Measurements from ENCODE around the gene GPR132. TPM values are rescaled to one million over a fixed set of nuclear protein-coding genes. Genes with fewer than 3 reads are reported as not detected.

GPR132 gene
- total RNA-seq, 2 experiments from 2014 or later: 64.4 to 66.7 TPM

DNA sequence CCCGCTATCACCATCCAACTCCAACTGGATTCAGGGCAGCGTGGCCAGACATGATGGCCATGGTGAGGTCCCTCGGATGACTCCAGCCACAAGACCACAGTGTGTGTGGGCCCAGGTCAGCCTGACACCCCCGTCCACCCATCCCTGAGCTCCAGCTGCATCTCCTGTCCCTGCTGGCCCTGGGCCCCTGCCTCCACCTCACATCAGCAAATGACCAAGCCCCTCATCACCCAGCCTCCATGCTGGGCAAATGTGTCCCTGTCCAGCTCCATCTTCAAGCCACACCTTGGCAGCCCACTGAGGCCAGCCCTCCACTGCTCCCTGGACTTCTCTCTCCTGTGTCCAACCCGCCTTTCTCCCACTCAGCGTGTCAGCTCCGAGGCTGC is 3.2 kb downstream of the GPR132 start:
- ChIA-PET POLR2A (interaction anchor here (0.5 to 7.3 kb wide), 5 partner anchors 9 to 41 kb away, joined by 3 to 62 read pairs (median 7); partner anchors contain the start of gene CDCA4), CTCF (interaction anchor here (6.0 to 9.9 kb wide), 3 partner anchors 17 to 28 kb away, joined by 44 to 75 read pairs (median 49); no protein-coding TSS in a partner anchor)
- peak overlapping the region; percentile 86 to 95 for H3K27ac ChIP-seq (ENCODE audit: low read depth in 1 of 2, low read length in 2 of 2)
- H3K27ac Mint-ChIP-seq: peak overlapping the region; percentile 91
- H3K36me3 Mint-ChIP-seq (ENCODE audit: low read depth): peaks cover 36% of the 10 kb centered on the region
- DNase-seq (peak in 1 of 14 experiments; percentile 6), ATAC-seq (ENCODE audit: poor library complexity) (no peak)
- H3K9me3 ChIP-seq (ENCODE audit: control insufficient read depth in 1 of 2, insufficient read depth in 1 of 2, low read length in 2 of 2): no peaks in the 10 kb centered on the region
- peaks cover 69% of the 10 kb centered on the region for H3K4me1 Mint-ChIP-seq (ENCODE audit: low read depth)
- no peaks in the 10 kb centered on the region for H3K27me3 ChIP-seq (ENCODE audit: control insufficient read depth in 1 of 2, insufficient read depth in 2 of 2, low read length in 2 of 2)
- TF ChIP-seq CTCF (IDR thresholded peaks at IDR 0.05): no peak
- H3K27me3 Mint-ChIP-seq: no peaks in the 10 kb centered on the region
- H3K4me3 ChIP-seq (ENCODE audit: low read length): peak overlapping the region; percentile 82
- peak overlapping the region; percentile 100 for H3K4me3 Mint-ChIP-seq
- peaks cover 13% of the 10 kb centered on the region for H3K36me3 ChIP-seq (ENCODE audit: insufficient read depth, low read length)
- H3K4me1 ChIP-seq (ENCODE audit: insufficient read depth, low read length): peaks cover 89% of the 10 kb centered on the region
- intact Hi-C loops (cut with DNase I, micrococcal nuclease): no loop called here
- H3K9me3 Mint-ChIP-seq: no peaks in the 10 kb centered on the region

GRCh38 chr14:105061428-105062047 is 3.7 kb downstream of the GPR132 start:
- H3K27me3 ChIP-seq (ENCODE audit: control insufficient read depth in 1 of 2, insufficient read depth in 2 of 2, low read length in 2 of 2): no peaks in the 10 kb centered on the region
- peak overlapping the region; percentile 82 for H3K4me3 ChIP-seq (ENCODE audit: low read length)
- CTCF ChIA-PET: interaction anchor here (0.8 to 9.9 kb wide), 5 partner anchors 16 to 86 kb away, joined by 3 to 75 read pairs (median 44); no protein-coding TSS in a partner anchor
- ATAC-seq (ENCODE audit: poor library complexity) (no peak), DNase-seq (peak in 9 of 14 experiments; percentile 31 to 72 (median 55))
- H3K27me3 Mint-ChIP-seq: no peaks in the 10 kb centered on the region
- H3K9me3 ChIP-seq (ENCODE audit: control insufficient read depth in 1 of 2, insufficient read depth in 1 of 2, low read length in 2 of 2): no peaks in the 10 kb centered on the region
- no peaks in the 10 kb centered on the region for H3K9me3 Mint-ChIP-seq
- peaks cover 84% of the 10 kb centered on the region for H3K4me1 ChIP-seq (ENCODE audit: insufficient read depth, low read length)
- POLR2A ChIA-PET: interaction anchor here (0.6 to 7.3 kb wide), 6 partner anchors 14 to 842 kb away, joined by 3 to 62 read pairs (median 7); partner anchors contain the start of gene CDCA4
- peak overlapping the region; percentile 91 for H3K27ac Mint-ChIP-seq
- H3K36me3 Mint-ChIP-seq (ENCODE audit: low read depth): peaks cover 41% of the 10 kb centered on the region
- H3K36me3 ChIP-seq (ENCODE audit: insufficient read depth, low read length): peaks cover 18% of the 10 kb centered on the region
- intact Hi-C loops (cut with DNase I, micrococcal nuclease): loop anchor here in 1 of 2 experiments (2.0 kb wide), 1 partner anchor 15 kb away; no protein-coding TSS in a partner anchor
- TF ChIP-seq CTCF (IDR thresholded peaks at IDR 0.05): no peak
- H3K4me3 Mint-ChIP-seq: peak overlapping the region; percentile 100
- H3K4me1 Mint-ChIP-seq (ENCODE audit: low read depth): peaks cover 69% of the 10 kb centered on the region
- peak overlapping the region; percentile 86 to 95 for H3K27ac ChIP-seq (ENCODE audit: low read depth in 1 of 2, low read length in 2 of 2)

DNA sequence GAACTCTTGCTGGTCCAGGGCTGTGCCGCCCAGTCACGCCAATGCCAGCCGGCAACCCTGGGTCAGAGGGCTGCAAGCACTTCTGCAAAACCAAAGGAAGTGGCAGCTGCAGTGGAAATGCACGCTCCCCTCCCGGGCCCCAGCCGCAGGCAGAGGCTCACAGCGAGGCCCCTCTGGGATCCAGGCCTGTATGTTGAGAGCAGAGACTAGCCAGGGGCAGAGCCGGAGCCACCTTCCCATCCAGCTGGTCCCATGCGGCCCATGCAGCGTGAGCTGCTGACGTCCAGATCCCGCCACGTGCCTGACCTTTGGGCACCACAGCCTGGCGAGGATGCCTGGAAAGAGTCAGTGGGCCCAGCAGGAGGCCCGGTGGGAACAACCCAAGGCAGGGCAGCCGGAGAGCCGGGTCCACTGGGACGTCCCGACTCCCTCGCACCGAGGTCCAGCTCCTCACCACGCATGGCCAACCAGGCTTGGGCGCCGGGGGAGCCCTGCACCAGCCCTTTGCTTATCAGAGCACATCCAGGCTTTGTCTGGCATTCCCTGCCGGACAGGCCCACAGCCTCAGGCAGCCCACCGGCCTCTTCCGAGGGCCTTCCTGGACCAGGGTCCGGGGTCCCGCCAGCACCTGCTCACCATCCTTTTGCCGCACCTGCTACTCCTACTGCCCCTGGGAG is 4.3 kb downstream of the GPR132 start:
- no peaks in the 10 kb centered on the region for H3K27me3 ChIP-seq (ENCODE audit: control insufficient read depth in 1 of 2, insufficient read depth in 2 of 2, low read length in 2 of 2)
- peak overlapping the region; percentile 100 for H3K4me3 Mint-ChIP-seq
- peak overlapping the region; percentile 82 for H3K4me3 ChIP-seq (ENCODE audit: low read length)
- peaks cover 25% of the 10 kb centered on the region for H3K36me3 ChIP-seq (ENCODE audit: insufficient read depth, low read length)
- H3K27ac ChIP-seq (ENCODE audit: low read depth in 1 of 2, low read length in 2 of 2): peak overlapping the region; percentile 86 to 95
- peaks cover 47% of the 10 kb centered on the region for H3K36me3 Mint-ChIP-seq (ENCODE audit: low read depth)
- CTCF ChIA-PET: interaction anchor here (0.8 to 9.9 kb wide), 4 partner anchors 16 to 85 kb away, joined by 3 to 75 read pairs (median 24); no protein-coding TSS in a partner anchor
- H3K9me3 ChIP-seq (ENCODE audit: control insufficient read depth in 1 of 2, insufficient read depth in 1 of 2, low read length in 2 of 2): no peaks in the 10 kb centered on the region
- ATAC-seq (ENCODE audit: poor library complexity) (no peak), DNase-seq (peak in 9 of 14 experiments; percentile 24 to 66 (median 52))
- H3K4me1 ChIP-seq (ENCODE audit: insufficient read depth, low read length): peaks cover 77% of the 10 kb centered on the region
- peak overlapping the region; percentile 91 for H3K27ac Mint-ChIP-seq
- peaks cover 69% of the 10 kb centered on the region for H3K4me1 Mint-ChIP-seq (ENCODE audit: low read depth)
- POLR2A ChIA-PET: interaction anchor here (0.6 to 7.3 kb wide), 5 partner anchors 14 to 842 kb away, joined by 3 to 62 read pairs (median 5); no protein-coding TSS in a partner anchor
- TF ChIP-seq CTCF (IDR thresholded peaks at IDR 0.05): no peak
- H3K27me3 Mint-ChIP-seq: no peaks in the 10 kb centered on the region
- intact Hi-C loops (cut with DNase I, micrococcal nuclease): loop anchor here in 1 of 2 experiments (2.0 kb wide), 1 partner anchor 14 kb away; no protein-coding TSS in a partner anchor
- H3K9me3 Mint-ChIP-seq: no peaks in the 10 kb centered on the region
